HG03135 (cell line): ENCODE results near the gene PNPLA7.
"Not testable (repeated sequence)": the region's sequence is repeated elsewhere in the genome, so short reads cannot be mapped to it uniquely, and the experiment has no call there.

Experiments used
- ATAC-seq: cut with Tn5 transposase; IDR thresholded peaks from one replicate; pipeline ENCODE4 v1.9.1; 2021; ENCODE audit warnings: mild to moderate bottlenecking, moderate library complexity; ENCODE audit not compliant: unreplicated experiment

The PNPLA7 gene

DNA sequence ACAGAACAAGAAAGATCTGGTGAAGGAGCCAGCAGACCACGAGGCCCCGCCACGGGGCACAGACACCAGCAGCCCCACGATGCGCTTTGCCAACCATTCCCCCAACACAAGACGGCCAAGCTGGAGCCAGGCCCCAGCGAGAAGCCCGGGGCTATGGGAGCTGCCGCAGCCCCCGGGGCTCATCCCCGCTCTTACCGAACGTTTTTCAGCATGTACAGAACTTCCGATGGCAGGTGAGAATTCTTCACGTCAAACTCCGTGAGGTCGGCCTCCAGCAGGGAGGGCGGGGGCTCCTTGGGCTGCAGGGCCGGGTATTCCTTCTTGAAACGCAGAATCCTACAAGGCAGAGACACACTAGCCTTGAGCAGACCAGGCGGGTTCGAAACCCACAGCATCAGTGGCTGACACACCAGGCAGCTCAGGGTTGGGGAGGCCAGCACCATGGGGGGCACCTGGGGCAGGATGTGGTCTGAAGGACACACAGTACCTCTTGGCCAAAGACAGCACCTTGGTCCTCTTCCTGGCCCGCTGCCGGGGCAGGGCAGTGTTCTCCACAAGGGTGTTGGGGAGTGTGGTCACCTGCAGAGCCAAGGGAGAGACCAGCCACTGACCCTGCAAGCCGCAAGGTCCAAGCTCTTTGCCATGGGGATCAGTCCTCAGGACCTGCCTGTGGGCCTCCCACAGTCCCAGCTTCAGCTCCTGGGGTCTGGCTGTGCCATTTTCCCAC lies 6.8 kb downstream of the PNPLA7 start:
- no peak for ATAC-seq

DNA sequence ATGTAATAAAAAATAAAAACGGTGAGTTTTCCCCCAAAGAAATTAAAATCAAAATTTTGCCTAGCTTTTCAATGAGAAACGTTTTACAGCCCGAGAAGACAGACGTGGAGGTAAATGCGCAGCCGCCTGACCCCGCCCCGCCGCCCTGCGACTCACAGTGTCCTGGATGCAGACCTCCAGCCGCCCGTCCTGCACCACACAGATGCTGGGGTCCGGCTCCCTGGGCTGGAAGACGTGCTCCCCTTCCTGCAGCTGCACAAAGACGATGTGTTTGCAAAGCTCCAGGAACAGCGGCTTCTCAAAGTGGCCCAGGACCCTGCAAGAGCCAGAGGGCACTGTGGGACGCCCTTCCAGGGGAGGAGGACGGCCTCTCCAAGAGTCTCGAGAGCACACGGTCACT lies 7.7 kb downstream of the PNPLA7 start:
- no peak for ATAC-seq

DNA sequence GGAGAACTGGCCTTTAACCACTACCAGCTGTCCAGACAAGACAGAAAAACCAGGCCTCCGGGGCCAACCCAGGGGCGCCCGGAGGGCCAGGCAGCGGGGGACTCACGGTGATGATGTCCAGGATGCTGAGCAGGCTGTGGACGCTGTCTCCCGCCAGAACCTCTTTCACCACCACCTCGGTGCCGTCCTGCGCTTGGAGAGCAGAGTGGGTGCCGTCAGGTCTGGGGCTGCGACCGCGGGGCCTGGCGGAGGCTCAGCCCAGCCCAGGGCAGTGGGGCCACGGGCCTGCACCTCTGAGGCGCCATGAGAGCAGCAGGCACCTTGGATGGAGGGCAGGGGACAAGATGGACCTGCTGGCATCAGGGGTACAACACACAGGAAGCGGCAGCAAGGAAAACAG lies 9.7 kb downstream of the PNPLA7 start:
- ATAC-seq, result no peak

DNA sequence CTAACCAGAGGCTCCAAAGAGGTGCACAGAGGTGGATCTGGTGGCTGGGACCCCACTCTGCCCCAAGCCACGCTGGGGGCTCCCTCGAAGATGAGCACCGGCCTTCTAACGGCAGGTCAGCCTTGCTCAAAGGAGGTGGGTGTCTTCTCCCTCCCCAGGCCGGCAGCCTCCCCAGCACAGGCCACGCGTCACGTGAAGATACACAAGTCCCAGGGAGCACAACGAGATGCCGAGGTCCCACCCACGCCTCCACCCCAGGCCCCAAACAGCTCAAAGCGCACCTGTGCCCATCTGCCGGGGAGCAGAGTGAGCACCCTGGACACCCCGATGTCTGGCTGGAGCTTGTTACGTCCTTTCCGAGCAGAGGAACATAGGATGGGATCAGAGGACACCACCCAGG lies 12.1 kb downstream of the PNPLA7 start:
- no peak for ATAC-seq

DNA sequence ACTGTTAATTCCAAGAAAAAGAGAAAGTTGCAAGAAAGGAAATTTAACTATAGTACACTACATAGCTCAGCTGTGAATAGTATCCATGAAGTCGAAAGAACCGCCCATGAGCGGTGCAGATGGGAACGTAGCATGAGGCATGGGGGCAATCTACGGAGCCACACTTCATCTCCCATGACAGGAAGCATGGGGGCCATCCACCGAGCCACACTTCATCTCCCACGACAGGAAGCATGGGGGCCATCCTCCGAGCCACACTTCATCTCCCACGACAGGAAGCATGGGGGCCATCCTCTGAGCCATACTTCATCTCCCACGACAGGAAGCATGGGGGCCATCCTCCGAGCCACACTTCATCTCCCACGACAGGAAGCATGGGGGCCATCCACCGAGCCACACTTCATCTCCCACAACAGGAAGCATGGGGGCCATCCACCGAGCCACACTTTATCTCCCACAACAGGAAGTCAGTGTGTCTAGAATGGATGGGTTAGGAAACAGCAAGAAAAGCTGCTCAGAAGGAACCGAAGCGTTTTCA lies 13.5 kb downstream of the PNPLA7 start:
- not testable (repeated sequence) for ATAC-seq

DNA sequence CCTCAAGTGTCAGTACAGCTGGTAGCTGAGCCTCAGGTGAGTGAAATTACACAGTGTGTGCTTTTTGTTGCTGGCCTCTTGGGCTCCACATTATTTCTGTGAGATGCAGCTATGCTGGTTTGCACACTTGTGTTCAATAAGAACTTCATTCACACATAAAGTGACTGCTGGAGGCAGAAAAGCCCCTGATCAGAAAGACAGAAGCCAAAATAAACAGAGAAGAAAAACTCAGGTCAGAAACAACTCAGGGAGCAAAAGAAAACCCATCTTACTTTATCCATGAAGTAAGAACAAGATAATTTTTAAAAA lies 15.1 kb downstream of the PNPLA7 start:
- no peak for ATAC-seq

DNA sequence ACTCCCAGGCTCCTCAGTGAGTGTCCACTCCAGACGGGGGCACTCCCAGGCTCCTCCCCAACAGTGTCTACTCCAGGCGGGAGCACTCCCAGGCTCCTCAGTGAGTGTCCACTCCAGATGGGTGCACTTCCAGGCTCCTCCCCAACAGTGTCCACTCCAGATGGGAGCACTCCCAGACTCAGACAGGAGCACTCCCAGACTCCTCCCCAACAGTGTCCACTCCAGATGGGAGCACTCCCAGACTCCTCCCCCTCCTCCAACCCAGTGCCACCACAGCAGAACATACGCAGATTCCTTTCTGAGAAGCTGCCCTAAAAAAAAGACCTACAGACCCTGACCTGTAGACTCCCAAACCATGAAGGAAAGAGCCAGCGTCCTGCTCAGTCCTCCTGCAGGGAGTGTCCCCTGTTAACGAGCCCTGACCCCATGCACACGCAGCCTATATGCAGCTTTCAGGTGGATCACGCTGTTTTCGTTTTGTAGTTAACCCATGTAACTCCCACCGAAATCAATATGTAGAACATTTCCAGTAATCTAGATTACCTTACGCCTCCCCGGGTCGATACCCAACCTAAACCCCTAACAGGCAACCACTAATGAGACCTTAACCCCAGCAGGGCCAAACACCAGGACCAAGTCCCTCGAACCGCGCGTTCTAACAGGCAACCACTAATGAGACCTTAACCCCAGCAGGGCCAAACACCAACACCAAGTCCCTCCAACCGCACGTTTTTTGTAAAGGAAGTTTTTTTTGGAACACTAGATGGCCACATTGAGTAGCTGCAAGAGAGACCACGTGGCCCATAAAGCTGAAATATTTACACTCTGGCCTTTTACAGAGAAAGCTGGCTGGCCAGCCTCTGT lies 15.7 kb downstream of the PNPLA7 start:
- ATAC-seq, result no peak

DNA sequence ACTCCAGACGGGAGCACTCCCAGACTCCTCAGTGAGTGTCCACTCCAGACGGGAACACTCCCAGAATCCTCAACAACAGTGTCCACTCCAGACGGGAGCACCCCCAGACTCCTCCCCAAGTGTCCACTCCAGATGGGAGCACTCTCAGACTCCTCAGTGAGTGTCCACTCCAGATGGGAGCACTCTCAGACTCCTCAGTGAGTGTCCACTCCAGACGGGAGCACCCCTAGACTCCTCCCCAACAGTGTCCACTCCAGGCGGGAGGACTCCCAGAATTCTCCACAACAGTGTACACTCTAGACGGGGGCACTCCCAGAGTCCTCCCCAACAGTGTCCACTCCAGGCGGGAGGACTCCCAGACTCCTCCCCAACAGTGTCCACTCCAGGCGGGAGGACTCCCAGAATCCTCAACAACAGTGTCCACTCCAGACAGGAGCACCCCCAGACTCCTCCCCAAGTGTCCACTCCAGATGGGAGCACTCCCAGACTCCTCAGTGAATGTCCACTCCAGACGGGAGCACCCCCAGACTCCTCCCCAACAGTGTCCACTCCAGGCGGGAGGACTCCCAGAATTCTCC lies 17.2 kb downstream of the PNPLA7 start:
- not testable (repeated sequence) for ATAC-seq

DNA sequence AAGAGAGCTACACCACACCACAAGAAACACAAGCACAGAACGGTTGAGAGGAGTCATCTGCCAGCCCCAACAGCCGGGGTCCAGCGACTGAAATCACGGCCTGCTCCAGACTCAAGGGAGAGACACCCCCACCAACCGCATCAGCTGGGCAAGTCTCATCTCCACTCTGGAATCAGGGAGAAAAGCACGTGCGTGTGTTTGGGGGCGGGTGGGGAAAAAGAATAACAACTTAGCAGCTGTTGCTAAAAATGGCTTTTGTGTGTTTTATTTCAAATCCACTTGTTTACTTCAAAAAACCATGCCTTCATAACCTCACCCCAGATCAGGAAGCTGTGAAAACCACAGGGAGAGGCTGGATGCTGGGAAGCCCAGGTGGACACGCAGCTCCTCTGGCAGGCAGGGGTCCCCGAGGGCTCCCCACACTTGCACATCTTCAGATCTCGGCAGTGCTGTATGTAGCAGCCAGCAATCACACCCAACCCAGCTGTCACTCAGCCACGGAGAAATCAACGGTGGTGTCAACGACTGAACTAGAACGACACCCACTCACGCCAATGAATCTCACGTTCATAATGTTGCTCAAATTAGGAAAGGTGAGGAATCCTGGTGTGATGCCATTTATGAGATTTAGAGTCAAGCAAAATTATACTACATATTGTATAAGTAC lies 19.0 kb downstream of the PNPLA7 start:
- ATAC-seq, result no peak

DNA sequence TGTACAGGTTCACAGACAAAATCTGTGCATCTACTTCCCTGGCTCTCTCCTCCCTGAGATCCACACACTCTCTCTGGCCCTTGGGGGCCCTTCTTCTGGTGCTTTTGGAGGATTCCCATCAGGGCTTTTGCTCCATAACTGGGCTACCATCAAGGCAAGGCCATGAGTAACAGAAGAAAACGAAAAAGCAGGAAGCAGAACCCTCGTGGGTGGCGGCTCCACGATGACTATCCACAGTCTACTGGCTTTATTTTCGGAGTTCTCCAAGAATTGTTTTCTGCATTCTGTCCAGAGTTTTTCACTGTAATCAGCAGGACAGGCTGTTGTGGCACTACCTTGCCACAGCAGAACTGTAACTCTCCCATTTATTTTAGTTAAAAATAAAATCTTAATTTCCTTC lies 19.9 kb downstream of the PNPLA7 start:
- ATAC-seq, result no peak

DNA sequence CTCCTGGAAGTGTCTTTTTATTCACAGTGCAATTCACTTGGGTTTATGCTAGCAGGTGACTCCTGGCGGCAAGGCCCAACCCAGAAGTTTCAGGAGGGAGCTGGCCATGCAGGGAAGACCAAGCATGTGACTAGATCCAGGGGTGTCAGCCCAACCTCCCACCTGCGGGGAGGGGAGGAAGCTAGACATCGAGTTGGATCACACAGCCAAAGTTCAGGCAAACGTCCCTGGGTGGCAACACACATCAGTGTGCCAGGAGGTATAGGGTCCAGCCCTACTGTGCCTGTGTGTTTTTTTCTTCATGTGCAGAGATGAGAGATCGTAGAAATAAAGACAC lies 25.3 kb downstream of the PNPLA7 start:
- no peak for ATAC-seq

DNA sequence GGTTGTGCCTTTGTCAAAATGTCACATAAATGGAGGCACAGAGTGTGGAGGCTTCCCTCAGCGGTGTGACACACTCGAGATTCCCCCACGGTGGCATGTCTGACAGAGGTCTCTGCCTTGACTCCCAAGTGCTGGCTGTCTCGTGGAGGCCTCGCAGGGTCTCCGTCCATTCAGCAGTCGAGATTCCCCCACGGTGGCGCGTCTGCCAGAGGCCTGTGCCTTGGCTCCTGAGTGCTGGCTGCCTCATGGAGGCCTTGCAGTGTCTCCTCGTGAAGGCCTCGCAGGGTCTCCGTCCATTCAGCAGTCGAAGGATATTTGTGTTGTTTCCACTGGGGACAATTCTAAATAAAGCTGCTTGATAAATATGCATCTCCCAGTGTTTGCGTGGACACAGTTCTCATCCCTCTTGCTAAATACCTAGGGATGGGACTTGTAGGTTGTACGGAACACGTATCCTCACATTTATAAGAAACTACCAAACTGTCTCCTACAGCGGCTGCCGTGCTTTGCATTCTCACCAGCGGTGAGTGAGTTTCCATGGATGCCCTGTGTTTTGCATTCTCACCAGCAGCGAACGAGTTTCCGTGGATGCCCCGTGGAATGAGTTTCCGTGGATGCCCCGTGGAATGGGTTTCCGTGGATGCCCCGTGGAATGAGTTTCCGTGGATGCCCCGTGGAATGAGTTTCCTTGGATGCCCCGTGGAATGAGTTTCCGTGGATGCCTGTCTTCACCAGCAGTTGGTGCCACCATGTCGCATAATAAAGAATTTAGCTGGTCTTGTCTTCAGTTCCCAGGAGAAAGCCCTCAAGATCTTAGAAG lies 25.8 kb downstream of the PNPLA7 start:
- no peak for ATAC-seq

DNA sequence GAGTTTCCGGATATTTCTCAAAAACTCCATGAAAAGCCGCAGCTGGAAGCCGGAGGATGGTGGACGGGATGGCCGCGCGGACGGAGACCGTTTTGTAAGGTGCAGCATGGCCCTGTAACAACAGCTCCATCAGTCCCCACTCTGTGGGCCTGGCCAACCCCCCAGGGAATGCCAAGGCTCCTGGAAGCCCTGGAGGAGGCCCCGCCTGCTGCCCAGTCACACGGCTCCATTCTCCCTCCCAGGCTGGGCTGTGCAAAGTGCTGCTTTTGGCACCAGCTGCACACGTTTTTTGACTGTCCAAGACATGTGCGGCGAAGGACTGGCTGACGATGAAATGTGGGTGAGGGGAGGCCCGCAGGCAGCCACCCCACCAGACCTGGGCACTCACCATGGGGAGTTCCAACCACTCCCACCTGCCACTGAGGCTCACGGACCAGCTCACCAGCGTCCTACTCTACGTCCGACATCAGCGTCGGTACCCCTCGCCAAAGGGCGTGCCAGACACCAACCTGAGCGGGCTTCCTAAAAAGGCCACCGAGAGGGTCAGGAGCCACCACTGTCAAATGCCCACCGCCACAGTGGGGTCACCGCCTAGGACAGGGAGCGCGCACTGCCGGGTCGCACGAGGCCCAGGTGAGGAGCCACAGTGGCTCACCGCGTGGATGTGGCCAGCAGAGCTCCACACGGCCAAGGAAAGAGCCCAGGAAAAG lies 27.3 kb downstream of the PNPLA7 start:
- no peak for ATAC-seq

DNA sequence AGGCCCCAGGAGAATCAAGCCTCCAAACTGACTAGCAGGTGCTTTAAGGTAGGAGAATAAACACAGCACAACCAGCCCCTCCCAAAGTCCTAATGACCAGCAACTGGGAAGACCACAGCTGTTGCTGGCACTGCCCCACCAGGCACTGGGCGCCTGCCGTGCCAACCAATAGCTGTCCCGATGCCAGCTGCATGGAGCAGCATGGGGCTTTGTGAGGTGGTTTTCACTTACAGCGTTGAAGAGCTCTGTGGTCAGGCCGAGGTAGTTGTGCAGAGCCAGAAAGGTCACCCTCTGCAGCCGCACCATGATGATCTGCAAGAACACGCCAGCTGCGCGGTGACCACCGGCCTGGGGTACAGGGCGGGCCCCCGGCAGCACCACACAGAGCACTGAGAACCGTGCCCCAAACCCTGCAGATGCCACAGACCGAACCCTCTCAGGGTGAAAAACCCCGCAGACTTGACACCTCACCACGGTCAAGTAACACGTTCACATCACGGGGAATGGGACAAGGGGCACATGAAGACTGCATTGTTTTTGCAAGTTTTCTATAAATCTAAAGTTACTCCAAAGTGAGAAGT lies 28.7 kb downstream of the PNPLA7 start:
- no peak for ATAC-seq

DNA sequence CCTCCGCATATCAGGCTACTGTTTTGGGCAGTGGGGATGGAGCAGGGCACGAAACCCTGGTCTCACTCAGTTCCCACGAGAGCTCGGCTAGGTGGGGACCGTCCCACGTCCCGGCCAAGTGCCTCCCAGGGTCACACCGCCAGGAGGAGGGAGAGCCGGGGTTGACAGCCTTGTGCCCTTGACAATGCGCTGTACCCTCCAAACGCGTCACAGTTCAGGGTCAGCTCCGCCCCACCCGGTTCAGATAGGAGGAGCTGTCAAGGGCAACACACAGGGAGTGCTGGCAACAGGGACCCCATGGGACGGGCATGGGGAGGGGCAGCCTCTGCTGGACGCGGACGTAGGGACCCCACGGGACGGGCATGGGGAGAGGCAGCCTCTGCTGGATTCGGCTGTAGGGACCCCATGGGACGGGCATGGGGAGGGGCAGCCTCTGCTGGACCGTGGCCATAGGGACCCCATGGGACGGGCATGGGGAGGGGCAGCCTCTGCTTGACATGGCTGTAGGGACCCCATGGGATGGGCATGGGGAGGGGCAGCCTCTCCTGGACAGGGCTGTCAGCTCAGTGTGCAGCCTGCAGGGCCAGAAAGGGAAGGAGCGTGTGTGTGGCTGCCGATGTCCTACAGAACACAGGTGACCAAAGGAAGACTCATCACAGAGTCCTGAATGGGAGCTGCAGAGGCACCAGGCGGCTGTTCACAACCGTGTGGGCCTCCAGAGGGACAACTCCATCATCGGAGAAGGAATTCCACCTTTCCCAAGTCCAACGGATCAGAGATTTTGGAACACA lies 29.4 kb downstream of the PNPLA7 start:
- no peak for ATAC-seq

DNA sequence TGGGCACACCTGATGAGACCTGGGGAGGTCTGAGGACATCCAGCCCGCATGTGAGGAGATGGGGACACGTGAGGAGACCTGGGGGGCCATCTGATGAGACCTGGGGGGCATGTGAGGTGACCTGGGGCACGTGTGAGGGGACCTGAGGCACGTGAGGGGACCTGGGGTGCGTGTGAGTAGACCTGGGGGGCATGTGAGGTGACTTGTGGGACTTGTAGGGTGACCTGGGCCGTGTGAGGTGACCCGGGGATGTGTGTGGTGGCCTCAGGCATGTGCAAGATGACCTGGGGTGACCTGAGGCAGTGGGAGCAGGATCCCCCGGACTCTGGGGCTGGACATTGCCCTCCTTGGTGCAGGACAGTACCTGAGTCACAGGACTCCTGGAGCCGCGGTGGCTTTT lies 30.6 kb downstream of the PNPLA7 start:
- no peak for ATAC-seq

DNA sequence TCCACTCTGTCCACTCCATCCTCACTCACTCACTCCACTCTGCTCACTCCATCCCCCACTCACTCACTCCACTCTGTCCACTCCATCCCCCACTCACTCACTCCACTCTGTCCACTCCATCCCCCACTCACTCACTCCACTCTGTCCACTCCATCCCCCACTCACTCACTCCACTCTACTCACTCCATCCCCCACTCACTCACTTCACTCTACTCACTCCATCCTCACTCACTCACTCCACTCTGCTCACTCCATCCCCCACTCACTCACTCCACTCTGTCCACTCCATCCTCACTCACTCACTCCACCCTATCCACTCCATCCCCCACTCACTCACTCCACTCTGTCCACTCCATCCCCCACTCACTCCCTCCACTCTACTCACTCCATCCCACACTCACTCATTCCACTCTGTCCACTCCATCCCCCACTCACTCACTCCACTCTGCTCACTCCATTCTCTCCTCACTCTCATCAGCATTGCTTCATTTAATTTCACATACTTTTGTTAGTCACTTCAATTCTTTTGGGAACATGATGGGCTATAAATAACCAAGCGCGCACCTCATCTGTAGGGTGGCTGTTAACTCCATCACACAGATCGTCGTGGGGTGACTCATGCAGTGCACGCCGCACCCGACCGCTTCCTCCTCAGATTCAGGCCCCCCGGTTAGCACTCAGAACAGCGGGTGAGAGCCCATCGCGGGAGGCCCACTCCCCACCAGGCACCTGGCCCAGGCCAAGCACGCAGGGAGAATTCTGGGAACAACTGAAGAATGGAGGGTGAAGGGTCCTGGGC lies 31.3 kb downstream of the PNPLA7 start:
- ATAC-seq, result not testable (repeated sequence)
